A549 (cell line): Measurements from ENCODE around the gene ACD. TPM values are rescaled to one million over a fixed set of nuclear protein-coding genes. Genes with fewer than 3 reads are reported as not detected.

Experiments
- ATAC-seq, 2 experiments: fragments of 200-7000 bp in 1 of 2; fragments of >200 bp in 1 of 2; cut with Nextera tagmentation in 1 of 2; cut with Tn5 transposase in 1 of 2; 3 replicates each; pipeline versions ENCODE4 v1.8.0 to v1.9.1; 2018 to 2020; ENCODE audit warnings: mild to moderate bottlenecking in 1 of 2, moderate library complexity in 1 of 2
- CTCF ChIA-PET: fragments of 300-600 bp; sonication (Branson Sonifier 250); formaldehyde crosslinking; extraction: SDS; loops from one replicate; lab custom pipeline; 2021; ENCODE audit warnings: antibody characterized with exemption, inconsistent platforms; lab: Yijun Ruan, JAX
- POLR2A ChIA-PET: fragments of 350-600 bp; formaldehyde crosslinking; extraction: SDS; loops from one replicate; lab custom pipeline; 2021; ENCODE audit warnings: antibody characterized with exemption, inconsistent platforms; lab: Yijun Ruan, JAX
- DNase-seq, 2 experiments: peaks; one replicate each; pipeline versions ENCODE4 v3.0.0 to v3.0.0-alpha.2; 2011 to 2016; ENCODE audit warnings: low read depth in 1 of 2, low spot score in 1 of 2
- FAIRE-seq: peaks from 2 replicates; lab custom pipeline; 2011; peaks lifted over from hg19 to GRCh38; lab: Jason Lieb, UNC
- H3K27ac ChIP-seq, 2 experiments: fragments of >200 bp; sonication (Bioruptor Twin); formaldehyde crosslinking; 3 replicates each; pipeline ENCODE4 v1.5.1; 2016 to 2017
- H3K4me1 ChIP-seq: fragments of >200 bp; sonication (Bioruptor Twin); formaldehyde crosslinking; 3 replicates; pipeline ENCODE4 v1.6.1; 2016
- H3K4me2 ChIP-seq: fragments of >200 bp; sonication (Bioruptor Twin); formaldehyde crosslinking; 3 replicates; pipeline ENCODE4 v1.6.1; 2016
- H3K4me3 ChIP-seq: fragments of >200 bp; sonication (Bioruptor Twin); formaldehyde crosslinking; 3 replicates; pipeline ENCODE4 v1.5.1; 2016
- H3K9me3 ChIP-seq: fragments of >200 bp; sonication (Bioruptor Twin); formaldehyde crosslinking; 3 replicates; pipeline ENCODE4 v1.6.1; 2016
- CBX2 ChIP-seq: fragments of 200-600 bp; sonication (generic); IDR thresholded peaks from 2 replicates; pipeline ENCODE4 v1.6.1; 2016; ENCODE audit warnings: low read depth, mild to moderate bottlenecking, borderline replicate concordance
- CHD2 ChIP-seq: fragments of 150-350 bp; IDR thresholded peaks from 2 replicates; pipeline ENCODE4 v1.6.1; 2014; ENCODE audit warnings: low read length; ENCODE audit not compliant: partially characterized antibody
- ESRRA ChIP-seq: fragments of 150-350 bp; IDR thresholded peaks from 2 replicates; pipeline ENCODE4 v1.6.1; 2014; ENCODE audit warnings: mild to moderate bottlenecking, low read length, borderline replicate concordance
- FOSB ChIP-seq: fragments of 250-450 bp; sonication (Bioruptor Pico); IDR thresholded peaks from 2 replicates; pipeline ENCODE4 v1.5.0; 2020; ENCODE audit warnings: mild to moderate bottlenecking, moderate library complexity
- GATA3 ChIP-seq: IDR thresholded peaks from 2 replicates; pipeline ENCODE4 v1.6.1; 2012; ENCODE audit warnings: borderline replicate concordance
- HEYL ChIP-seq: fragments of 250-450 bp; sonication (Bioruptor Pico); IDR thresholded peaks from 2 replicates; pipeline ENCODE4 v1.8.0; 2021; ENCODE audit warnings: mild to moderate bottlenecking, moderate library complexity
- NR3C1 ChIP-seq: fragments of >200 bp; sonication (Bioruptor Twin); formaldehyde crosslinking; IDR thresholded peaks from 3 replicates; pipeline ENCODE4 v1.6.1; 2017
- RCOR1 ChIP-seq: fragments of 150-350 bp; IDR thresholded peaks from 2 replicates; pipeline ENCODE4 v1.6.1; 2014; ENCODE audit warnings: antibody characterized with exemption, low read length, low read depth
- RNF2 ChIP-seq: fragments of 200-600 bp; sonication (generic); IDR thresholded peaks from 2 replicates; pipeline ENCODE4 v1.6.1; 2016; ENCODE audit warnings: low read depth, mild to moderate bottlenecking, antibody characterized with exemption, moderate library complexity, borderline replicate concordance
- TFCP2L1 ChIP-seq: fragments of 250-450 bp; sonication (Bioruptor Pico); IDR thresholded peaks from 2 replicates; pipeline ENCODE4 v1.5.0; 2021; ENCODE audit warnings: mild to moderate bottlenecking
- WGBS: methylation state at CpG from one replicate; pipeline ENCODE4 v1.1.6; 2017; ENCODE audit errors: missing lambda C conversion rate; 5-methylcytosine and 5-hydroxymethylcytosine counted together
- polyA plus RNA-seq, 4 experiments: library from polyadenylated mRNA; depleted of rRNA in 3 of 4; stranded (reverse); fragments of >200 nt; fragmentation: RNase III in 1 of 4; extraction: RNeasy Plus Mini Kit Qiagen cat#74134 plus additional on column Dnase treatment in 1 of 4; gene quantifications; 2 replicates in 3 of 4; 3 replicates in 1 of 4; pipeline ENCODE4 v1.2.3, GENCODE V29; 2011 to 2017
- TF ChIP-seq, protein P1 (sequence below): fragments of 250-450 bp; sonication (Bioruptor Pico); IDR thresholded peaks from 2 replicates; pipeline ENCODE4 v1.5.0; 2021; ENCODE audit warnings: mild to moderate bottlenecking, moderate library complexity, borderline replicate concordance
- TF ChIP-seq, protein P2 (sequence below): fragments of >200 bp; sonication (Bioruptor Twin); formaldehyde crosslinking; IDR thresholded peaks from 3 replicates; pipeline ENCODE4 v1.5.1; 2016
- TF ChIP-seq, protein P3 (sequence below): fragments of 250-450 bp; sonication (Bioruptor Pico); IDR thresholded peaks from 2 replicates; pipeline ENCODE4 v1.5.0; 2020; ENCODE audit warnings: low read depth, mild to moderate bottlenecking, moderate library complexity
- TF ChIP-seq, protein P4 (sequence below): IDR thresholded peaks from 2 replicates; pipeline ENCODE4 v1.6.1; 2012; ENCODE audit warnings: low read depth, borderline replicate concordance

The ACD gene
- polyA plus RNA-seq, 2 of the 4 experiments (the other 2 are of a cell fraction), result 19.4 to 26.4 TPM

DNA sequence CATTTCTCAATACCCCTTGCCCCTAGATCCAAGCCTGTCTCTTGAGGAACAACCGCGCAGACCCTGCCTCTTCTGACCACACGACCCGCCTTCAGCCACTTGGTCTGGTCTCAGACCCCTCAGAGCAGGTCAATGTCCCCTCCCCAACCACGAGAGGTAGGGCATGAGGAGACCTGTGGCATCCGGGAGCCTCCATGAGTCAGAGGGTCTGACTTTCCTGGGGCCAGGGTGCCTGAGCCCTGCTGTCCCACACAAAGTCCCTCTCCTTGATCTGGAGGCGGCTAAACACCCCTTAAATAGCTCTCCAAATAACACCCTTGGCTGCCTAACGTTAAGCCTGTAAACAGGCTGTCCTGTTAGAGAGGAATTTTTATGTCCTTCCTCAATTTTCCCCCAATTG lies 10.0 kb downstream of the ACD start (continued):
- TF ChIP-seq, protein P1, sequence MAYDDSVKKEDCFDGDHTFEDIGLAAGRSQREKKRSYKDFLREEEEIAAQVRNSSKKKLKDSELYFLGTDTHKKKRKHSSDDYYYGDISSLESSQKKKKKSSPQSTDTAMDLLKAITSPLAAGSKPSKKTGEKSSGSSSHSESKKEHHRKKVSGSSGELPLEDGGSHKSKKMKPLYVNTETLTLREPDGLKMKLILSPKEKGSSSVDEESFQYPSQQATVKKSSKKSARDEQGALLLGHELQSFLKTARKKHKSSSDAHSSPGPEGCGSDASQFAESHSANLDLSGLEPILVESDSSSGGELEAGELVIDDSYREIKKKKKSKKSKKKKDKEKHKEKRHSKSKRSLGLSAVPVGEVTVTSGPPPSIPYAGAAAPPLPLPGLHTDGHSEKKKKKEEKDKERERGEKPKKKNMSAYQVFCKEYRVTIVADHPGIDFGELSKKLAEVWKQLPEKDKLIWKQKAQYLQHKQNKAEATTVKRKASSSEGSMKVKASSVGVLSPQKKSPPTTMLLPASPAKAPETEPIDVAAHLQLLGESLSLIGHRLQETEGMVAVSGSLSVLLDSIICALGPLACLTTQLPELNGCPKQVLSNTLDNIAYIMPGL (CRISPR knock-in tag), result no peak
- no peak for TF ChIP-seq RCOR1
- no peak for TF ChIP-seq CHD2

DNA sequence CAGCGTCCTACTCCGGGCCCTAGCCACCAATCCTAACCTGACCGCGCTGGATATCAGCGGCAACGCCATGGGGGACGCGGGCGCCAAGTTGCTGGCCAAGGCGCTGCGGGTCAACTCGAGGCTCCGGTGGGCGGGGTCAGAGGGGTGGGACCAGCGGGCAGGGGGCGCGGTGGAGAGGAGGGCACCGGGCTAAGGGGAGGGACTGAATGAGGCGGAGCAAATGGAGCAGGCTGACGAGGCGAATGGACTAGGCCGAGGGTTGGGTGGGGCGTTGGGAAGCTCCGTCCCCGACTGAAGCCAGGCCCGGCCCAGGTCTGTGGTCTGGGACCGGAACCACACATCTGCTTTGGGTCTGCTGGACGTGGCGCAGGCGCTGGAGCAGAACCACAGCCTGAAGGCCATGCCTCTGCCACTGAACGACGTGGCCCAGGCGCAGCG lies 10.5 kb downstream of the ACD start:
- no peak for ATAC-seq
- no peak for FAIRE-seq
- H3K4me3 ChIP-seq, result no peak overlapping the region
- WGBS, result 73% methylated on average over 24 of the region's 34 CpGs
- H3K27ac ChIP-seq, result no peak overlapping the region
- H3K4me1 ChIP-seq, result peaks cover 12% of the 10 kb centered on the region; the same call in 2 of the 3 replicates
- ChIA-PET POLR2A (no interaction called here), CTCF (interaction anchor here (3.2 to 17.9 kb wide), 3 partner anchors 87 to 127 kb away, joined by 9 to 205 read pairs (median 188); partner anchors contain the start of gene CTCF)
- no peak overlapping the region for H3K4me2 ChIP-seq
- TF ChIP-seq, protein P2, sequence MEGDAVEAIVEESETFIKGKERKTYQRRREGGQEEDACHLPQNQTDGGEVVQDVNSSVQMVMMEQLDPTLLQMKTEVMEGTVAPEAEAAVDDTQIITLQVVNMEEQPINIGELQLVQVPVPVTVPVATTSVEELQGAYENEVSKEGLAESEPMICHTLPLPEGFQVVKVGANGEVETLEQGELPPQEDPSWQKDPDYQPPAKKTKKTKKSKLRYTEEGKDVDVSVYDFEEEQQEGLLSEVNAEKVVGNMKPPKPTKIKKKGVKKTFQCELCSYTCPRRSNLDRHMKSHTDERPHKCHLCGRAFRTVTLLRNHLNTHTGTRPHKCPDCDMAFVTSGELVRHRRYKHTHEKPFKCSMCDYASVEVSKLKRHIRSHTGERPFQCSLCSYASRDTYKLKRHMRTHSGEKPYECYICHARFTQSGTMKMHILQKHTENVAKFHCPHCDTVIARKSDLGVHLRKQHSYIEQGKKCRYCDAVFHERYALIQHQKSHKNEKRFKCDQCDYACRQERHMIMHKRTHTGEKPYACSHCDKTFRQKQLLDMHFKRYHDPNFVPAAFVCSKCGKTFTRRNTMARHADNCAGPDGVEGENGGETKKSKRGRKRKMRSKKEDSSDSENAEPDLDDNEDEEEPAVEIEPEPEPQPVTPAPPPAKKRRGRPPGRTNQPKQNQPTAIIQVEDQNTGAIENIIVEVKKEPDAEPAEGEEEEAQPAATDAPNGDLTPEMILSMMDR, result no peak
- TF ChIP-seq TFCP2L1 (CRISPR knock-in tag) (no peak), RNF2 (no peak), ESRRA (no peak)
- H3K9me3 ChIP-seq, result no peaks in the 10 kb centered on the region
- no peak for DNase-seq

DNA sequence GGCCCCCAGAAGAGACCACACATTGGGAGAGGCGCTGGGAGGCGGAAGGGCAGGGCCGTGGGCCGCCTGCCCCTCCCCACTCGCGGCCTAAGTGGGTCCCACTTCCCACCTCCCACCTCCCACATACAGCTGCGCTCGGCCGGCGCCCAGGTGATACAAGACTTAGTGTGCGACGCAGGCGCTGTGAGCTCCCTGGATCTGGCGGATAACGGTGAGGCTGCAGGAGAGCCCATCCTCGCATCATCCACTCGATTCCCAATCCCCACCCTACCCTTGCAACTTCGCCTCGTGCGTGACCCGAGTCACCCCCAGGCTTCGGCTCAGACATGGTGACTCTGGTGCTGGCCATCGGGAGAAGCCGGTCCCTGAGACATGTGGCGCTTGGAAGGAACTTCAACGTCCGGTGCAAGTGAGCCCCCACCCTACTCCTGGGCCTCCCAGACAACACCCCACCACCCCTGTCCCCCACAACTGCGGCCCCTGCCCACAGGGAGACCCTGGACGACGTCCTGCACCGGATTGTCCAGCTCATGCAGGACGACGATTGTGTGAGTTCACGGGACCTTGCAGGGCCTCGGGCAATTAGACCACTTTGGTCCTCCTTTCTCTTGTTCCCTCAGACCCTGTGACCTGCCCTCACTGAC lies 11.2 kb downstream of the ACD start:
- no peak overlapping the region for H3K4me3 ChIP-seq
- no peak overlapping the region for H3K4me2 ChIP-seq
- FAIRE-seq (no peak), DNase-seq (no peak), ATAC-seq (no peak)
- POLR2A ChIA-PET, result no interaction called here
- H3K9me3 ChIP-seq, result no peaks in the 10 kb centered on the region
- 79% methylated on average over 30 of the region's 35 CpGs for WGBS
- TF ChIP-seq GATA3 (no peak), NR3C1 (no peak), FOSB (no peak), HEYL (CRISPR knock-in tag) (no peak), ESRRA (no peak), CBX2 (no peak)
- TF ChIP-seq, protein P3, sequence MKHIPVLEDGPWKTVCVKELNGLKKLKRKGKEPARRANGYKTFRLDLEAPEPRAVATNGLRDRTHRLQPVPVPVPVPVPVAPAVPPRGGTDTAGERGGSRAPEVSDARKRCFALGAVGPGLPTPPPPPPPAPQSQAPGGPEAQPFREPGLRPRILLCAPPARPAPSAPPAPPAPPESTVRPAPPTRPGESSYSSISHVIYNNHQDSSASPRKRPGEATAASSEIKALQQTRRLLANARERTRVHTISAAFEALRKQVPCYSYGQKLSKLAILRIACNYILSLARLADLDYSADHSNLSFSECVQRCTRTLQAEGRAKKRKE (CRISPR knock-in tag), result no peak
- TF ChIP-seq, protein P4, sequence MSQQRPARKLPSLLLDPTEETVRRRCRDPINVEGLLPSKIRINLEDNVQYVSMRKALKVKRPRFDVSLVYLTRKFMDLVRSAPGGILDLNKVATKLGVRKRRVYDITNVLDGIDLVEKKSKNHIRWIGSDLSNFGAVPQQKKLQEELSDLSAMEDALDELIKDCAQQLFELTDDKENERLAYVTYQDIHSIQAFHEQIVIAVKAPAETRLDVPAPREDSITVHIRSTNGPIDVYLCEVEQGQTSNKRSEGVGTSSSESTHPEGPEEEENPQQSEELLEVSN, result no peak
- CTCF ChIA-PET, result interaction anchor here (1.4 to 17.9 kb wide), 5 partner anchors 16 to 167 kb away, joined by 3 to 205 read pairs (median 10); partner anchors contain the start of gene CTCF
- peaks cover 12% of the 10 kb centered on the region; the same call in 2 of the 3 replicates for H3K4me1 ChIP-seq
- H3K27ac ChIP-seq, result no peak overlapping the region
